ENCODE results near the gene BICDL2. TPM values are rescaled to one million over a fixed set of nuclear protein-coding genes. Genes with fewer than 3 reads are reported as not detected.

The BICDL2 gene
- total and polyA plus RNA-seq, 2 of the 8 experiments (the other 6 are each of a cell fraction or from before 2014, with no cell fraction given): 7.3 to 15.9 TPM

DNA sequence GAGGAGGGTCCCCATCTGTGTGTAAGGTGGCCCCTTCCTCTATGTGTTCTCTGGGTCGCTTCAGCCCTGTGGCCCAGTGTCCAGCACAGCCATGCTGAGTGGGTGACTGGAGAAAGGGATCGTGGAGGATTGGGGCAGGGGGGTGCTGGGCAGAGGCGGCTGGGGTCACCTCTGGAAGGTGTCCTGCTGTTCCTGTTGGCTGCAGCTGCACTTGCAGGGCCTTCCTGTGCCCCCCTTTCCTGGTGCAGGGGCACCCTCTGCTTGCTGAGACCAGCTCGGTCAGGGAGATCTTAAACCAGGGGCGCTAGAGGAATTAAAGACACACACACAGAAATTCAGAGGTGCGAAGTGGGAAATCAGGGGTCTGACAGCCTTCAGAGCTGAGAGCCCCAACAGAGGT lies 39.8 kb upstream of the BICDL2 start:
- Histone ChIP-seq H3K4me3 (ENCODE audit: extremely low read depth in 1 of 4, insufficient read depth in 2 of 4, low read depth in 3 of 4, low read length in 4 of 4) (no peak overlapping the region), H4K5ac (ENCODE audit: insufficient read length, low read depth, low read length) (no peak overlapping the region), H3K14ac (ENCODE audit: insufficient read length) (no peak overlapping the region), H3K4me1 (replicated peaks in 1 of 4; ENCODE audit: control insufficient read depth in 3 of 4, insufficient read depth in 4 of 4, low read length in 3 of 4) (no peaks in the 10 kb centered on the region; a peak in 2 of 7 replicates), H3K56ac (replicated peaks; ENCODE audit: insufficient read length, low read depth, low read length) (no peak overlapping the region), H2BK15ac (ENCODE audit: low read length) (no peak overlapping the region), H3K27me3 (replicated peaks in 1 of 4; ENCODE audit: control insufficient read depth in 3 of 4, extremely low read depth in 1 of 4, insufficient read depth in 3 of 4, low read length in 3 of 4) (no peaks in the 10 kb centered on the region; a peak in 1 of 7 replicates), H3K79me2 (ENCODE audit: control insufficient read depth in 1 of 2, insufficient read depth in 2 of 2, low read length in 2 of 2) (no peaks in the 10 kb centered on the region), H2AK5ac (ENCODE audit: low read depth, low read length) (no peak overlapping the region), H2BK12ac (ENCODE audit: low read depth, low read length) (no peak overlapping the region), H3K27ac (ENCODE audit: low read depth, low read length) (no peak overlapping the region), H3K36me3 (ENCODE audit: control insufficient read depth in 2 of 4, insufficient read depth in 4 of 4, low read length in 3 of 4) (no peaks in the 10 kb centered on the region), H2AFZ (ENCODE audit: low read length) (no peak overlapping the region), H3K79me1 (ENCODE audit: low read depth, low read length) (no peaks in the 10 kb centered on the region), H3K9me3 (ENCODE audit: insufficient read depth in 2 of 2, low read depth in 1 of 2, low read length in 1 of 2) (no peaks in the 10 kb centered on the region), H4K20me1 (replicated peaks in 1 of 2; ENCODE audit: control insufficient read depth in 1 of 2, insufficient read depth in 2 of 2, low read length in 2 of 2) (peaks cover 0 to 4% of the 10 kb centered on the region in 2 experiments), H2BK120ac (replicated peaks; ENCODE audit: low read depth, low read length) (no peak overlapping the region), H4K91ac (replicated peaks; ENCODE audit: insufficient read length, low read length) (no peak overlapping the region), H3K4ac (replicated peaks; ENCODE audit: insufficient read length, low read depth, low read length) (no peak overlapping the region), H3K18ac (ENCODE audit: extremely low read depth, low read length) (no peak overlapping the region), H3K9ac (replicated peaks in 1 of 4; ENCODE audit: extremely low read depth in 1 of 4, low read depth in 3 of 4, low read length in 3 of 4) (no peak overlapping the region), H2BK5ac (ENCODE audit: low read depth, low read length) (no peak overlapping the region), H3K23ac (ENCODE audit: insufficient read length) (no peak overlapping the region), H4K8ac (ENCODE audit: extremely low read depth, insufficient read depth, low read length) (no peak overlapping the region), H3K23me2 (ENCODE audit: low read depth, low read length) (no peaks in the 10 kb centered on the region), H3K4me2 (ENCODE audit: insufficient read depth in 1 of 2, low read depth in 2 of 2, low read length in 2 of 2) (no peak overlapping the region), H2BK20ac (ENCODE audit: low read length) (no peak overlapping the region)
- ChIA-PET POLR2A (ENCODE audit: partially characterized antibody) (interaction anchor here (0.9 to 6.6 kb wide), 8 partner anchors 11 to 70 kb away, joined by 3 to 86 read pairs (median 8); partner anchors contain the start of genes IL32 and ZSCAN10), CTCF (ENCODE audit: partially characterized antibody) (interaction anchor here (0.9 to 4.4 kb wide), 15 partner anchors 10 to 98 kb away, joined by 3 to 22 read pairs (median 5); partner anchors contain the start of gene IL32)
- no peak for TF ChIP-seq GTF2F1 (IDR thresholded peaks at IDR 0.05; ENCODE audit: borderline replicate concordance, low read depth, low read length)
- TF ChIP-seq TBP (IDR thresholded peaks at IDR 0.05; ENCODE audit: low read depth, low read length): no peak
- no peak for DNase-seq (ENCODE audit: low read depth in 1 of 2, low spot score in 2 of 2)
- FAIRE-seq: no peak
- 59% methylated on average over 6 of the region's 6 CpGs; no CpG with 5 or more reads in 1 of the 2 experiments for WGBS, 2 experiments (ENCODE audit: extremely low coverage in 1 of 2, insufficient coverage in 1 of 2, insufficient read length in 1 of 2, insufficient replicate concordance in 2 of 2, low coverage in 1 of 2, low lambda C conversion rate in 2 of 2, missing lambda C conversion rate in 1 of 2)

All from H1 (cell line).